NCI-H460 (cell line): ENCODE data around the gene PCDHA2. TPM values are rescaled to one million over a fixed set of nuclear protein-coding genes. Genes with fewer than 3 reads are reported as not detected.
"Not testable (repeated sequence)": the region's sequence is repeated elsewhere in the genome, so short reads cannot be mapped to it uniquely, and the experiment has no call there.

Source experiments
- DNase-seq: peaks from one replicate; pipeline ENCODE4 v3.0.0-alpha.2; 2016; ENCODE audit warnings: low read depth; ENCODE audit errors: extremely low read depth
- total RNA-seq: library from RNA; depleted of rRNA; stranded (reverse); fragments of >200 nt; shearing (Covaris generic); gene quantifications from 2 replicates; pipeline ENCODE4 v1.2.3, GENCODE V29; 2014

Gene PCDHA2
- total RNA-seq, 1 experiment from 2014 or later = not detected

GRCh38 chr5:140808889-140809291 lies 14.2 kb downstream of the PCDHA2 start:
- DNase-seq = no peak

GRCh38 chr5:140821375-140822280 lies 27.0 kb downstream of the PCDHA2 start, which contains the start of gene PCDHA5:
TSS of gene PCDHA5 (plus strand) at chr5:140821613.
- peak; percentile 17 for DNase-seq

GRCh38 chr5:140822281-140822629 lies 27.6 kb downstream of the PCDHA2 start:
- no peak for DNase-seq

GRCh38 chr5:140822969-140823368 lies 28.3 kb downstream of the PCDHA2 start:
- DNase-seq = not testable (repeated sequence)

- no peak for DNase-seq
Observed at GRCh38 chr5:140823475-140823874, 28.8 kb downstream of the PCDHA2 start.

- DNase-seq = no peak
Observed at GRCh38 chr5:140827704-140828361, 33.2 kb downstream of the PCDHA2 start, which contains the start of gene PCDHA6. TSS of gene PCDHA6 (plus strand) at chr5:140827960. CDS start at chr5:140828092, 132 bp downstream.

- DNase-seq = no peak
Observed at GRCh38 chr5:140828362-140828737, 33.7 kb downstream of the PCDHA2 start.

GRCh38 chr5:140829511-140830501 lies 35.2 kb downstream of the PCDHA2 start:
- DNase-seq = not testable (repeated sequence)

GRCh38 chr5:140833993-140834392 lies 39.3 kb downstream of the PCDHA2 start, which contains the start of gene PCDHA7:
TSS of gene PCDHA7 (plus strand) at chr5:140834269. CDS start at chr5:140834384, 115 bp downstream.
- peak; percentile 26 for DNase-seq

GRCh38 chr5:140834439-140835008 lies 39.9 kb downstream of the PCDHA2 start:
- DNase-seq = not testable (repeated sequence)

GRCh38 chr5:140835622-140836510 lies 41.2 kb downstream of the PCDHA2 start:
- no peak for DNase-seq

GRCh38 chr5:140840978-140841962 lies 46.6 kb downstream of the PCDHA2 start, which contains the start of gene PCDHA8:
TSS of gene PCDHA8 (plus strand) at chr5:140841187. CDS start at chr5:140841322, 135 bp downstream.
- peak; percentile 46 for DNase-seq

- no peak for DNase-seq
Observed at GRCh38 chr5:140842798-140843733, 48.4 kb downstream of the PCDHA2 start.
